Stimulated activated naive CD4-positive, alpha-beta T cell (primary cell): Measurements from ENCODE around the gene UBE4B.
"Not testable (repeated sequence)": the region's sequence is repeated elsewhere in the genome, so short reads cannot be mapped to it uniquely, and the experiment has no call there.

ENCODE experiments used
- DNase-seq, 6 experiments: peaks; one replicate each; lab custom pipeline; 2025; lab: John Stamatoyannopoulos, UW

UBE4B gene

DNA sequence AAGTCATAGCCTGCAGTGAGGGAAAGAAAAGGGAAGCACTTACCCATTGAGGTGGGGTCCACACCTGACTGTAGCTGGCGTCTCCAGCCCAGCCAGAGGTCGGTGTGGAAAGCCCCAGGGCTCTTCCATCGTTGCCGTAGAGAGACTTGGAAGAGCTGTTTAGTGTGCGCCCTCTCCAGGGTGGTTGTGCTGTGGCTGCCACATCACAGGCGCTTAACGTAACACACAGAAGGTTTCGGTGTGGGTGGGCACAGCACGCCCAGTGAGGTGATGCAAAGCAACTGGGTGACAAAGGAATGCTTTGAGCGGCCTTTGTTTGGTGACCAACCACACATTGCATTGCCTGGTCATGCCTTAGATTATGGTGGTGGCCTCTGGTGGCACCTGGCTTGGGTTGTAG lies 140.8 kb downstream of the UBE4B start:
- no peak for DNase-seq

DNA sequence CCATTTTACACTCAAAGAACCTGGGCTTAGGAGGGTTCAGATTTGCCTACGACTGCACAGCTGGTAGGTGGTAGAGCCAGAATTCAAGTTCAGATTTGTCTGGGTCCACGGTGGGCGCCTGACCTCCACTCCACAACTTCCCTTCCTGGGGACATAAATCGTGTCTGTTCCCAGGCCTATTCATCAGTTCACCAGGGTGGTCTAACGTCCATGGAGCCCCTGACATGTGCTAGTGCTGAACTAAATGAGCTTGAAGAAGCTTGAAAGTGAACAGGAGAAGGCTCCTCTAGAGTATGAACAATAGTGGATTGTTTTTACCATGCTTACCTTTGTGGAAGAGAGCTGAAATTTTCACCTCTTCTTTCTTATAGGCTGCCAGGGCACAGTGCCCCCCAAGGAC lies 145.1 kb downstream of the UBE4B start:
- DNase-seq = no peak

GRCh38 chr1:10178597-10179405 lies 146.0 kb downstream of the UBE4B start:
- DNase-seq = no peak

DNA sequence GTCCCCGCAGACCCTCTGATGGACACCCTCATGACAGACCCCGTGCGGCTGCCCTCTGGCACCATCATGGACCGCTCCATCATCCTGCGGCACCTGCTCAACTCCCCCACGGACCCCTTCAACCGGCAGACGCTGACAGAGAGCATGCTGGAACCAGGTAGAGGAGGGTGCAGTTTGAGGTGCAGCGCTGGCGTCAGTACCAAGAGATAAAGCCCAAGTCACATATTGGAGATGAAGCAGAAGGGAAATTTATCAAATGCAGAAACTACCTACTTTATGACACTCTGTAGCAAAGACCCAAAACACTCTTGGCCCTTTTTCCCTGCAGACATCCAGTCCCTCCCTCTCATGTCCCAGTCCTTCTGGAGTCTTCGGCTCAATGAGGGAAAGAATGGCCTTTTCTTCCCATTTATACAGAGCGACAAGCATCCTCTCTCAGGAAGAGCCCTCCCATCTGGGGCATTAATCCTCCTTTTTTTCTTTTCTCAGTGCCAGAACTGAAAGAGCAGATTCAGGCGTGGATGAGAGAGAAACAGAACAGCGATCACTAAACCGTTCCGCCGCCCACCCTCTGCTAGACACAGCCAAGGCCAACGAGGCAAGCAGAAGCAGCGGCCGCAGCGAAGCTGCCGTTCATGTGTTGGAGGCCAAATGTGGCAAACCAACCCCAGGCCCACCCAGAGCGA lies 146.8 kb downstream of the UBE4B start:
- DNase-seq = no peak

GRCh38 chr1:10181154-10181553 lies 148.4 kb downstream of the UBE4B start:
- DNase-seq = no peak

- DNase-seq = no peak
Measured at GRCh38 chr1:10185759-10186158, 153.0 kb downstream of the UBE4B start.

DNA sequence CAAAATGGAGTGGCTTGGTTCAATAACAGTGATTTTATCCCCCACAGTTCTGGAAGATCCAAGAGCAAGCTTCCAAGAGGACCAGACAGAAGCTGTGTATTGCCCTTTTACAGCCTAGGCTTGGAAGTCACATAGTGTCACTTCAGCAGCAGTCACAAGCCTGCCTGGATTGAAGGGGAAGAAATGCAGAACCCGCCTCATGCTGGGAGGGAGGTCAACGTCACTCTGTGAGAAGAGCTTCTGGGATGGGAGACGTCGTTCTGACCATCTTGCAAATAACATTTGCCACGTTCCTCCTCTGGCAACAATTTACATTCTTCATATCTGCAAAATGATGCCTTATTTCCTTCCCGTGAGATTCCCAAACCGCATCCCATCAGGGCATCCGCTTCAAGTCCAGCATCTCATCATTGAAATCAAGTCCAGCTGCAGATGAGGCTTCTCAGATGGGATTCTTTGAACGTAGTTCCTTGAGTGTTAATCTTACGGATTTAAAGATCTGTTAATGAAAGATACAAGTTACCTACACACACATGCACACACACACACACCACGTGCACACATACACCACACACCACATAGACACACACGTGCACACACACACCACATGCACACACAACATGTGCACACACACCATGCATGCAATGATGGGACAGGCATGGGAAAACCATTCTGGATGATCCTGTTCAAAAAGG lies 153.7 kb downstream of the UBE4B start:
- DNase-seq = no peak

DNA sequence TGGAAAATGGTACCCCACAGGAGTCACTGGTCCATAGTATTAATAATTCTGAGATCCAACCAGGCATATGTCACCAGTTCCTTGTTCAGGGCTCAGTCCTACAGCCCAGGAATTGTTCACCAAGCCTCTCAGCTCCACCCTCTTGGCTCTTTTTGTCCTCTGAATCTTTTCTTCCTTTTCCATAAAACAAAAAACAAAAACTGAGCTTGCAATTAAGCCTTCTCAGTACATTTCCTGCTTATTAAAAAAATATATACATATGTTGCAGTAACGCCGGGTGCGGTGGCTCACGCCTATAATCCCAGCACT lies 154.2 kb downstream of the UBE4B start:
- peak in 2 of 6 experiments; percentile 14 to 25 for DNase-seq

- DNase-seq = peak in 2 of 6 experiments; percentile 27 to 41
Measured at GRCh38 chr1:10188133-10188650, 155.4 kb downstream of the UBE4B start.

- DNase-seq = no peak
Measured at GRCh38 chr1:10189659-10190058, 156.9 kb downstream of the UBE4B start.

GRCh38 chr1:10192263-10192662 lies 159.5 kb downstream of the UBE4B start:
- DNase-seq = no peak

DNA sequence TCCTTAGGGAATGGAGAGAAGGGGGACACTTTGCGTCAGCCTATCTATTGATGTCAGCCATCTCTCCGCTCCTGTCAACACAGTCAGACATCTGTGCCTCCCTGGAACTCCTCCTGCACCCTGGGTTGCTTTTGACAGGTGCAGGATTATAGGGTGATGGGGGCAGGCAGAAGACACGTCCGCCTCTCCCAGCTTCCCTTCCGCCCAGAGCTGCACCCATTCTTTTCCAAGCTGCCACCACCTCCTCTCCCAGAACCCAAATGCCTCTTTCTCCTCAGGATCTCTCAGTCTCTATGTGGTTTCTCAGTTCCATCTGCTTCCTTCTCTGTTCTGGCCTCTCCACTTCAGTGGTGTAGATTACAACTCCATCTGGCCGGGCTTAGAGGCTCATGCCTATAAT lies 160.5 kb downstream of the UBE4B start:
- no peak for DNase-seq

DNA sequence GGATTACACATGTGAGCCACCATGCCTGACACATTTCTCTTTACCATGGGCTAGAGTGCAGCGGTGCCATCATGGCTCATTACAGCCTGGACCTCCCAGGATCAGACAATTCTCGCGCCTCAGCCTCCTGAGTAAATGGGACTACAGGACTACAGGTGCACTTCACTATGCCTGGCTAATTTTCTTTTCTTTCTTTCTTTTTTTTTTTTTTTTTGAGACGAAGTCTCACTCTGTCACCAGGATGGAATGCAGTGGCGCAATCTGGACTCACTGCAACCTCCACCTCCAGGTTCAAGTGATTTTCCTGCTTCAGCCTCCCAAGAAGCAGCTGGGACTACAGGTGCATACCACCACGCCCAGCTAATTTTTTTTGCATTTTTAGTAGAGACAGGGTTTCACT lies 162.8 kb downstream of the UBE4B start:
- DNase-seq = no peak

DNA sequence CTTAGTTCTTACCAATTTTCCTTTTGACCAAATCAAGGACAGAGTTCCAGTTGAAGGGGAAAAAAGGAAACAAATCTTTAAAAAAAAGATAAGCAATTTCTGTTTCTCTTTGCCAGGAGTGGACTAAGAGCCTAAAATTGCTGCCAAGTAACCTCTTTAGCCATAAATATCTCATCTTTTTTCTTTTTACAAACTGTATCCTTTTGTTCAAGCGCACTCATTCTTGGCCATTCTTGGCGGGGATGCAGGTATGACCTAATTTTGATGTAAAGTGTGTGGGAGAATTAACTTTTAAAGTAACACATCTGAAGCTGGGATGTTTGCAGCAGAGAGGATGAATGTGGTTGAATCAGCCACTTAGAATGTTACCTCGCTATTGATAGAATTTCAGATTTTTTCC lies 164.2 kb downstream of the UBE4B start:
- no peak for DNase-seq

DNA sequence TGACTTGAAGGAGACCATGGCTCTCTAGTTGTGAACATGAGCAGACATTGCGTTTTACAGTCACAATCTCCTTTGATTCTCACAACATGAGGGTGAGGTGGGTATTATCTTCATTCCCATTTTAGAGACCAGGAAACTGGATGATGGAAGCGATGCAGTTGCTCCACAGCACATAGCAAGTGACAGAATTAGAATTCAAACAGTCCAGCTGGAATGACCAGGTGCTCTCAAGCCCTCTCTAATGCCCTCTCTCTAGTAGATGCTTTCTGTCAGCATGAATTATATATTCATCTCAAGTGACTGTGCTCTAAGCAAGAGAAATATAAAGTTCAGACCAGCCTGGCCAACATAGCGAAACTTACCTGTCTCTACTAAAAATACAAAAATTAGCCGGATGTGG lies 167.9 kb downstream of the UBE4B start:
- DNase-seq = no peak

DNA sequence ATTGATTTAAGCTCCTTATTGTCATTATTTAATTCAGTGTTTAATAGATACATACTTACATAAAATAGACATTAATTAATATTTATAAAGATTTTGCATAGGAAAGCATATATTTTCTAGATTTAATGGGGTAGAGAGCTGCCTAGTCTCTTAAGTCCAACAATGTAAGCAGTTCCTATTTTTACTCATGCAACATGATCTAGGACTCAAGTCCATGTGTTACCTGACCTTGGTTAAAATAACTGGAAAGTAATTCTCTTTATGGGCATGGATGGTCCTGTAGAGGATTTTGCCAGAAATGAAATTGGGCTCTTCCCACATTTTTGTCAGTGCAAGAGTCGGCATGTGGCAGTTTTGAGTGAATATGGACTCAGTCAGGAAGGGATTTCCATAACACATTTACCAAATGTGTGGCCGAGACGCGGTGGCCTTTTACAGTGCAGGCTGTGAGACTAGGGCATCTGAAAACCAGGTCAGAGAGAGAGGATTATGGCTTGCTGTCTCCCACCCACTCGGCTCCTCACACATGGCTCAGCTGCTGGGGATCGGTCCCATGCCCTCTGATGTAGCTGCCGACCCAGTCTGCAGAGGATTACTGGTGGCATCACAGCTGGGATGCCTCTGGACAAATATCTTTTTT lies 171.4 kb downstream of the UBE4B start:
- DNase-seq = no peak

DNA sequence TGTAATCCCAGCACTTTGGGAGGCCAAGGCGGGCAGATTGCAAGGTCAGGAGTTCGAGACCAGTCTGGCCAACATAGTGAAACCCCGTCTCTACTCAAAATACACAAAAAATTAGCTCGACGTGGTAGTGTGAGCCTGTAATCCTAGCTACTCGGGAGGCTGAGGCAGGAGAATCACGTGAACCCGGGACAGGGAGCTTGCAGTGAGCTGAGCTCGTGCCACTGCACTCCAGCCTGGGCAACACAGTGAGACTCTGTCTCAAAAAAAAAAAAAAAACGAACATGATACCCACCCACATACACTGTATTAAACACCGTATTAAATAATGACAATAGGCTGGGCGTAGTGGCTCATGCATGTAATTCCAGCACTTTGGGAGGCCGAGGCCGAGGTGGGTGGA lies 172.4 kb downstream of the UBE4B start:
- not testable (repeated sequence) for DNase-seq

GRCh38 chr1:10207810-10208209 lies 175.1 kb downstream of the UBE4B start:
- DNase-seq = no peak

DNA sequence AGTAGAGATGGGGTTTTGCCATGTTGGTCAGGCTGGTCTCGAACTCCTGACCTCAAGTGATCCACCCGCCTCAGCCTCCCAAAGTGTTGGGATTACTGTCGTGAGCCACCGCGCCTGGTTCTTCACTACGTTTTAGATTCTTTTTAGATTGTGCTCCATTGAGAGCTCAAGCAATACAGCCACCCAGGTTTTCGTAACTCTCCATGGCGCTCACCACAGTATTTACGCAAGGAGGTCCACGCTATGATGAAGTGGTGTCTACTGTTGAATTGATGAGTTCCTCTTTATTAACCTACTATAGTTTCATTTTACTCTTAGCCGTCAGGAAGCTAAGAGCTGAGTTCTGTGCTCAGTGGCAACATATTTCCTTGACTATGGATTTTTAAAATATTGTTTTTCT lies 175.8 kb downstream of the UBE4B start:
- no peak for DNase-seq

DNA sequence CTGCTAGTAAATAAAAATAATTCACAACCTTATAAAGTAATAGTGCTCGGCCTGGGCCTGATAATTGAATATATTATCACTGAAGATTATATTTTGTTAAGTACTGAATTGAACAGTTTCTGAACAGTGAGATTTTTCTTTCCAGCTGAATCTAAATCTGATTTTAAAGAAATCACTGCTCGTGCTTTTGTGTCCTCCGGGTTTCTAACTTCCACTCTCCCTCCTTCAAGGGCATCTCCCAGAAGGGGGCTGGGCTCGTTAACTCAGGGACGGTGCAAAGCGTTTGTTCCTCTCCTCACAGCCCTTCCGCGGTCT lies 176.8 kb downstream of the UBE4B start:
- no peak for DNase-seq

DNA sequence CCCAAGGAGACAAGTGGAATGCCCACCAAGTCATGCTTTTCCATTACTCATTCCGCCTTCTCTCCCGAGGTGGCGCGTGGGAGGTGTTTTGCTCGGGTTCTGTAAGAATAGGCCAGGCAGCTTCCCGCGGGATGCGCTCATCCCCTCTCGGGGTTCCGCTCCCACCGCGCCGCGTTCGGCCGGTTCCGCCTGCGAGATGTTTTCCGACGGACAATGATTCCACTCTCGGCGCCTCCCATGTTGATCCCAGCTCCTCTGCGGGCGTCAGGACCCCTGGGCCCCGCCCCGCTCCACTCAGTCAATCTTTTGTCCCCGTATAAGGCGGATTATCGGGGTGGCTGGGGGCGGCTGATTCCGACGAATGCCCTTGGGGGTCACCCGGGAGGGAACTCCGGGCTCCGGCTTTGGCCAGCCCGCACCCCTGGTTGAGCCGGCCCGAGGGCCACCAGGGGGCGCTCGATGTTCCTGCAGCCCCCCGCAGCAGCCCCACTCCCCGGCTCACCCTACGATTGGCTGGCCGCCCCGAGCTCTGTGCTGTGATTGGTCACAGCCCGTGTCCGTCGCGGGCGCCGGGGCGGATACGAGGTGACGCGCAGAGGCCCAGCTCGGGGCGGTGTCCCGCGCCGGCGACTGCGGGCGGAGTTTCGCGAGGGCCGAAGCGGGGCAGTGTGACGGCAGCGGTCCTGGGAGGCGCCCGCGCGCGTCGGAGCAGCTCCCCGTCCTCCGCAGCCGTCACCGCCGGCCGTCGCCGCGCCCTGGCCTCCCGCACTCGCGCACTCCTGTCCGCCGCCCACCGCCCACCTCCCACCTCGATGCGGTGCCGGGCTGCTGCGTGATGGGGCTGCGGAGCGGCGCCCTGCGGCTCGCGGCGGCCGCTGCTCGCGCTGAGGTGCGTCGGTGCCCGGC lies 177.4 kb downstream of the UBE4B start, which contains the start of gene KIF1B:
TSS of gene KIF1B (plus strand) at position 666 of the 906 bp plus-strand sequence. CDS start 21,759 bp downstream, outside the sequence.
- peak; percentile 88 to 95 (median 92) for DNase-seq
